Trophoblast cell (in vitro differentiated cells and primary cell): ENCODE results near the gene RNF44.

Source experiments
- DNase-seq, 2 donors: peaks; one replicate each; pipeline ENCODE4 v3.0.0-alpha.2; 2016
- H2AFZ ChIP-seq: 2 replicates; pipeline ENCODE4 v1.6.1; 2013; ENCODE audit warnings: low read length, moderate library complexity, mild to moderate bottlenecking; ENCODE audit not compliant: insufficient read depth, poor library complexity
- H2AK5ac ChIP-seq: 2 replicates; pipeline ENCODE4 v1.6.1; 2013; ENCODE audit warnings: mild to moderate bottlenecking, low read length
- H2BK120ac ChIP-seq: 2 replicates; pipeline ENCODE4 v1.6.1; 2013; ENCODE audit warnings: low read length, mild to moderate bottlenecking, moderate library complexity; ENCODE audit not compliant: insufficient read depth, poor library complexity
- H2BK12ac ChIP-seq: 2 replicates; pipeline ENCODE4 v1.6.1; 2013; ENCODE audit warnings: mild to moderate bottlenecking, low read length, moderate library complexity
- H2BK5ac ChIP-seq: 2 replicates; pipeline ENCODE4 v1.6.1; 2013; ENCODE audit warnings: low read length, low read depth, moderate library complexity, mild to moderate bottlenecking; ENCODE audit not compliant: poor library complexity
- H3K14ac ChIP-seq: 2 replicates; pipeline ENCODE4 v1.6.1; 2013; ENCODE audit warnings: mild to moderate bottlenecking, low read length
- H3K18ac ChIP-seq: 2 replicates; pipeline ENCODE4 v1.6.1; 2013; ENCODE audit warnings: mild to moderate bottlenecking, low read length
- H3K23ac ChIP-seq: 2 replicates; pipeline ENCODE4 v1.6.1; 2013; ENCODE audit warnings: low read length
- H3K27ac ChIP-seq: 2 replicates; pipeline ENCODE4 v1.5.1; 2013; ENCODE audit warnings: low read depth, mild to moderate bottlenecking, inconsistent platforms, low read length, moderate library complexity
- H3K27me3 ChIP-seq: 2 replicates; pipeline ENCODE4 v1.6.1; 2013; ENCODE audit warnings: inconsistent platforms, mild to moderate bottlenecking, low read length, moderate library complexity; ENCODE audit not compliant: insufficient read depth
- H3K36me3 ChIP-seq, 2 experiments: 1 replicate in 1 of 2; 2 replicates in 1 of 2; pipeline ENCODE4 v1.6.1; 2013; ENCODE audit warnings: low read length in 2 of 2, mild to moderate bottlenecking in 2 of 2, moderate library complexity in 1 of 2; ENCODE audit not compliant: insufficient read depth in 2 of 2, control insufficient read depth in 1 of 2
- H3K4ac ChIP-seq: 2 replicates; pipeline ENCODE4 v1.6.1; 2013; ENCODE audit warnings: low read depth, mild to moderate bottlenecking, low read length, moderate library complexity
- H3K4me1 ChIP-seq, 2 experiments: 1 replicate in 1 of 2; 2 replicates in 1 of 2; pipeline ENCODE4 v1.6.1; 2013; ENCODE audit warnings: low read length in 2 of 2, mild to moderate bottlenecking in 2 of 2, moderate library complexity in 1 of 2; ENCODE audit not compliant: insufficient read depth in 2 of 2, control insufficient read depth in 1 of 2
- H3K4me2 ChIP-seq: 2 replicates; pipeline ENCODE4 v1.6.1; 2013; ENCODE audit warnings: inconsistent platforms, mild to moderate bottlenecking, low read length, moderate library complexity
- H3K4me3 ChIP-seq: 2 replicates; pipeline ENCODE4 v1.5.1; 2013; ENCODE audit warnings: mild to moderate bottlenecking, low read depth, low read length, inconsistent platforms
- H3K79me1 ChIP-seq: one replicate; pipeline ENCODE4 v1.6.1; 2013; ENCODE audit warnings: low read length
- H3K79me2 ChIP-seq: 2 replicates; pipeline ENCODE4 v1.6.1; 2013; ENCODE audit warnings: low read length, mild to moderate bottlenecking; ENCODE audit not compliant: control insufficient read depth, insufficient read depth, poor library complexity
- H3K9ac ChIP-seq: 2 replicates; pipeline ENCODE4 v1.6.1; 2013; ENCODE audit warnings: mild to moderate bottlenecking, low read length
- H3K9me3 ChIP-seq: 2 replicates; pipeline ENCODE4 v1.6.1; 2013; ENCODE audit warnings: low read depth, mild to moderate bottlenecking, control low read depth, inconsistent platforms, low read length; ENCODE audit not compliant: insufficient read depth
- H4K12ac ChIP-seq: 2 replicates; pipeline ENCODE4 v1.6.1; 2013; ENCODE audit warnings: low read depth, mild to moderate bottlenecking, low read length, moderate library complexity
- H4K8ac ChIP-seq: 2 replicates; pipeline ENCODE4 v1.6.1; 2013; ENCODE audit warnings: low read depth, mild to moderate bottlenecking, low read length, moderate library complexity
- H4K91ac ChIP-seq: one replicate; pipeline ENCODE4 v1.6.1; 2013; ENCODE audit warnings: low read depth, mild to moderate bottlenecking, low read length, moderate library complexity
- WGBS: extraction: QIAGEN DNeasy Blood & Tissue Kit; methylation state at CpG from one replicate; pipeline ENCODE4 v1.1.7; 2013; ENCODE audit warnings: missing lambda C conversion rate; ENCODE audit not compliant: insufficient read length, insufficient coverage; ENCODE audit errors: extremely low coverage; 5-methylcytosine and 5-hydroxymethylcytosine counted together

The RNF44 gene

GRCh38 chr5:176537554-176538229 is 490 bp upstream of the RNF44 start:
- peaks cover 10 to 18% of the 10 kb centered on the region in 2 experiments for H3K36me3 ChIP-seq
- peaks cover 3% of the 10 kb centered on the region for H3K9me3 ChIP-seq
- peak overlapping the region; percentile 19 for H3K9ac ChIP-seq
- peak overlapping the region; percentile 76 for H3K14ac ChIP-seq
- peak overlapping the region; percentile 52 for H3K18ac ChIP-seq
- no CpG with 5 or more reads among the region's 43 CpGs for WGBS
- peaks cover 18 to 26% of the 10 kb centered on the region in 2 experiments for H3K4me1 ChIP-seq
- H3K23ac ChIP-seq = no peak overlapping the region
- peak overlapping the region; percentile 77 for H3K4me3 ChIP-seq
- peak overlapping the region; percentile 36 for H2AK5ac ChIP-seq
- H4K8ac ChIP-seq = peak overlapping the region; percentile 90
- peak overlapping the region; percentile 65 for H4K12ac ChIP-seq
- peak overlapping the region; percentile 81 for H2BK5ac ChIP-seq
- H2AFZ ChIP-seq = peak overlapping the region; percentile 41
- H4K91ac ChIP-seq = peak overlapping the region; percentile 84
- H3K27me3 ChIP-seq = no peaks in the 10 kb centered on the region
- peaks cover 20% of the 10 kb centered on the region for H3K79me1 ChIP-seq
- DNase-seq = peak; percentile 99
- H3K4me2 ChIP-seq = peak overlapping the region; percentile 74
- H3K4ac ChIP-seq = peak overlapping the region; percentile 33
- peak overlapping the region; percentile 79 for H2BK120ac ChIP-seq
- H2BK12ac ChIP-seq = no peak overlapping the region
- peak overlapping the region; percentile 63 for H3K27ac ChIP-seq
- H3K79me2 ChIP-seq = peaks cover 29% of the 10 kb centered on the region

- Histone ChIP-seq H3K9me3 (no peaks in the 10 kb centered on the region), H2AFZ (peak overlapping the region; percentile 26), H4K8ac (peak overlapping the region; percentile 49), H3K27ac (peak overlapping the region; percentile 91), H3K4ac (peak overlapping the region; percentile 84), H3K36me3 (peaks cover 22 to 28% of the 10 kb centered on the region in 2 experiments), H3K23ac (no peak overlapping the region), H3K79me2 (peaks cover 29% of the 10 kb centered on the region), H3K18ac (peak overlapping the region; percentile 50), H2BK12ac (no peak overlapping the region), H2AK5ac (peak overlapping the region; percentile 33), H3K9ac (peak overlapping the region; percentile 86), H3K14ac (peak overlapping the region; percentile 78), H3K27me3 (no peaks in the 10 kb centered on the region), H3K4me1 (peaks cover 7 to 13% of the 10 kb centered on the region in 2 experiments), H4K91ac (peak overlapping the region; percentile 87), H4K12ac (peak overlapping the region; percentile 65), H3K4me3 (peak overlapping the region; percentile 87), H3K4me2 (peak overlapping the region; percentile 83), H2BK120ac (peak overlapping the region; percentile 73), H3K79me1 (peaks cover 13% of the 10 kb centered on the region), H2BK5ac (peak overlapping the region; percentile 20)
- peak; percentile 40 to 57 for DNase-seq
- no CpG with 5 or more reads among the region's 43 CpGs for WGBS
Measured at GRCh38 chr5:176536132-176536901, 885 bp downstream of the RNF44 start.

GRCh38 chr5:176535664-176536131 is 1.5 kb downstream of the RNF44 start:
- Histone ChIP-seq H2BK5ac (no peak overlapping the region), H3K79me1 (peaks cover 13% of the 10 kb centered on the region), H2AFZ (no peak overlapping the region), H3K23ac (no peak overlapping the region), H4K8ac (peak overlapping the region; percentile 49), H3K27me3 (no peaks in the 10 kb centered on the region), H3K18ac (peak overlapping the region; percentile 50), H3K79me2 (peaks cover 29% of the 10 kb centered on the region), H3K4me2 (peak overlapping the region; percentile 83), H2BK12ac (no peak overlapping the region), H3K4me3 (peak overlapping the region; percentile 87), H3K36me3 (peaks cover 29 to 34% of the 10 kb centered on the region in 2 experiments), H2BK120ac (no peak overlapping the region), H3K4me1 (peaks cover 7 to 13% of the 10 kb centered on the region in 2 experiments), H3K9ac (peak overlapping the region; percentile 86), H4K91ac (peak overlapping the region; percentile 87), H3K4ac (peak overlapping the region; percentile 84), H3K27ac (no peak overlapping the region), H4K12ac (no peak overlapping the region), H3K9me3 (no peaks in the 10 kb centered on the region), H3K14ac (peak overlapping the region; percentile 78), H2AK5ac (no peak overlapping the region)
- no CpG with 5 or more reads among the region's 9 CpGs for WGBS
- no peak for DNase-seq

GRCh38 chr5:176535101-176535663 is 2.0 kb downstream of the RNF44 start:
- Histone ChIP-seq H3K36me3 (peaks cover 33 to 38% of the 10 kb centered on the region in 2 experiments), H3K4me2 (peak overlapping the region; percentile 83), H2AK5ac (peak overlapping the region; percentile 3), H3K9ac (peak overlapping the region; percentile 20), H3K4ac (peak overlapping the region; percentile 84), H2BK12ac (no peak overlapping the region), H3K23ac (no peak overlapping the region), H3K27ac (no peak overlapping the region), H3K27me3 (no peaks in the 10 kb centered on the region), H3K9me3 (no peaks in the 10 kb centered on the region), H3K18ac (no peak overlapping the region), H4K91ac (no peak overlapping the region), H3K79me1 (peaks cover 13% of the 10 kb centered on the region), H4K12ac (no peak overlapping the region), H3K79me2 (peaks cover 29% of the 10 kb centered on the region), H2BK5ac (no peak overlapping the region), H2AFZ (no peak overlapping the region), H4K8ac (no peak overlapping the region), H3K4me1 (peaks cover 7 to 13% of the 10 kb centered on the region in 2 experiments), H3K4me3 (no peak overlapping the region), H3K14ac (peak overlapping the region; percentile 22), H2BK120ac (no peak overlapping the region)
- WGBS = no CpG with 5 or more reads among the region's 11 CpGs
- no peak for DNase-seq
